SK-N-DZ (cell line): ENCODE data around the gene DSCAM.

ENCODE experiments used
- DNase-seq: peaks from one replicate; pipeline ENCODE4 v3.0.0-alpha.2; 2015; ENCODE audit warnings: low spot score

The DSCAM gene

GRCh38 chr21:40615505-40616376, 231.2 kb downstream of the DSCAM start:
- peak; percentile 24 for DNase-seq

GRCh38 chr21:40613546-40614030, 233.4 kb downstream of the DSCAM start:
- no peak for DNase-seq

GRCh38 chr21:40610345-40610744, 236.6 kb downstream of the DSCAM start:
- no peak for DNase-seq

DNA sequence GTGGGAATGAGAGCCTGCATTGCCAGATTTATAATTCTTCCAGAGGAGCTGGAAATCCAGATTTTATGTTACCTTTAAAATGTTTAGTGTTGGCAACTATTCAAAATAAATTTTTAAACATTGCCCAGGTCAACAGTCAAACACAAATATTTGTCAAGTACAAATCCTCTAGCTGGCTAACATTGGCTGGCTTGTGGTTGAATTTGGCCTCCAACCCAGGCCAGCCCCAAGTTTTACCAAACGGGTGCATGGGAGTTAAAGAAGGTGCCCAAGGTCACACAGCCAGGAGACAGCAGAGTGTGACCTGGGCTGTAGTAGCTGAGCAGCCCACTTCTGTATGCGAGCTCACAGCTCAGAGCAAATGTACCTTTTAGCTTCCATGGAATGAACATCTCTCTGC, 240.6 kb downstream of the DSCAM start:
- no peak for DNase-seq

DNA sequence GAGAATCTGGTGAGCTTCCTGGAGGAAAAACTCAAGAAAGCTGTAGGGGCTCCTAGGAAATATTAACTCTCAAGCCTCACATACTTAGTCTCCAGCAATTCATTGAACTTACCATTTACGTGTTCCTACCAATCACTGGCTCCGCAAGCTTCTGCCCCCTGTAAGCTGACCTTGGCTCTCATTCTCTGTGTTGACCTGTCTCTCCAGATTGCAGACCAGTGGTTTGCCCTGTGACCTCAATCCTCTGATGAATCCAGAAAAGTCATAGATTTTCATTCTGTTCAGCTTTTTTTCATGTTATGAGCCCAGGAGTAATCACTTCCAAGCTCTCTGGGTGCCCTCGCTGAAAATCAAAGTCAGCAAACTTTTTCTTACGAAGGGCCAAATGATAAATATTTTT, 241.9 kb downstream of the DSCAM start:
- no peak for DNase-seq

DNA sequence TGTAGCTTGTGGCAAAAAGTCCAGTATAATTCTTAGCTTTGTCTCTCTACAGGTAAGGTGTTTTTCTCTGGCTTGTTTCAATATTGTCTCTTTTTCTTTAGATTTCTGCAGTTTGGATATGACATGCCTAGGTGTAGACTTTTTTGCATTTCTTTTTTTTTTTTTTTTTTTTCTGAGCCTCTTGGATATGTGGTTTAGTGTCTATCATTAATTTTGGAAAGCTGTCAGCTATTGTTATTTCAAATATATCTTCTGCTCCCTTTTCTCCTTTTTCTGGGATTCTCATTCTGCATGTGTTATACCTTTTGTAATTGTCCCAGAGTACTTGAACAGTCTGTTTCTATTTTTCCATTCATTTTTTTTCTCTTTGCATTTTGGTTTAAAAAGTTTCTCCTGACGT, 243.2 kb downstream of the DSCAM start:
- no peak for DNase-seq

DNA sequence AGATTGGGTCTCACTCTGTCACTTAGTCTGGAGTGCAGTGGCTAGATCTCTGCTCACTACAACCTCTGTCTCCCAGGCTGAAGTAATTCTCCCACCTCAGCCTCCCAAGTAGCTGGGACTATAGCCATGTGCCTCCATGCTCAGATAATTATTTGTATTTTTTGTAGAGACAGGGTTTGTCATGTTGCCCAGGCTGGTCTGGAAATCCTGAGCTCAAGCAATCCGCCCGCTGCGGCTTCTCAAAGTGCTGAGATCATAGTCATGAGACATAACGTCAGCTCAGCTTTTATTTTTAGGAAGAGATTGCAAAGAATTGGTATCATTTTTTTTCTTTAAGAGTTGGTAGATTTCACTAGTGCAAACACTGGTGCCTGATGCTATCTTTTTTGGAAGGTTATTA, 244.9 kb downstream of the DSCAM start:
- DNase-seq: no peak

GRCh38 chr21:40595806-40596205, 251.2 kb downstream of the DSCAM start:
- no peak for DNase-seq

DNA sequence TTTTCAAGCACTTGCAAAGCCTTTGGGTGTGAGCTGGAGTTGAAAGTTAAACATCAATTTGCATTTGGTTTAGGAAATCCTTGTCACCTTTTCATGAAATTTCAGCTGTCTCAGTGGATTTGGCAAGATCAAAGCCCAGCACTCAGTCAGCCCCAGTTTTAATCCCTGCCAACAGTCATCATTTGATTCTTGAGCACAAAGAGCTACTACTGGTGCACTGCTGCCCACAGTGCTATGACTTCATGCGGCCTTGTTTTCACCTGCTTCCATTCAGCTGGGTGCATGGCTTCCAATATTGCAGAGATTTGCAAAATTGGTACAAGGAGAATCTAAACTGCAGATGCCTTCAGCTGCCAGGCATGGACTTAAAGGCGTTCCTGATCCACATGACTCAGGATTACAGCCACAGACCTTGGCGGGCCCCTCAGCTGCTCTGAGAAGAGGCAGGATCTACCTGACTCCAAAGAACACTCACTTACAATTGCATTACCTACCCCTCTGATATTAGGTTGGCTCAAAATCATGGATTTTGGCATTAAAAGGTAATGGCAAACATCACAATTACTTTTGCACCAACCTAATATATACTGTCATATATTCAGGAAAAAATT, 259.1 kb downstream of the DSCAM start:
- no peak for DNase-seq

- no peak for DNase-seq
Measured at GRCh38 chr21:40586575-40586974, 260.4 kb downstream of the DSCAM start.

DNA sequence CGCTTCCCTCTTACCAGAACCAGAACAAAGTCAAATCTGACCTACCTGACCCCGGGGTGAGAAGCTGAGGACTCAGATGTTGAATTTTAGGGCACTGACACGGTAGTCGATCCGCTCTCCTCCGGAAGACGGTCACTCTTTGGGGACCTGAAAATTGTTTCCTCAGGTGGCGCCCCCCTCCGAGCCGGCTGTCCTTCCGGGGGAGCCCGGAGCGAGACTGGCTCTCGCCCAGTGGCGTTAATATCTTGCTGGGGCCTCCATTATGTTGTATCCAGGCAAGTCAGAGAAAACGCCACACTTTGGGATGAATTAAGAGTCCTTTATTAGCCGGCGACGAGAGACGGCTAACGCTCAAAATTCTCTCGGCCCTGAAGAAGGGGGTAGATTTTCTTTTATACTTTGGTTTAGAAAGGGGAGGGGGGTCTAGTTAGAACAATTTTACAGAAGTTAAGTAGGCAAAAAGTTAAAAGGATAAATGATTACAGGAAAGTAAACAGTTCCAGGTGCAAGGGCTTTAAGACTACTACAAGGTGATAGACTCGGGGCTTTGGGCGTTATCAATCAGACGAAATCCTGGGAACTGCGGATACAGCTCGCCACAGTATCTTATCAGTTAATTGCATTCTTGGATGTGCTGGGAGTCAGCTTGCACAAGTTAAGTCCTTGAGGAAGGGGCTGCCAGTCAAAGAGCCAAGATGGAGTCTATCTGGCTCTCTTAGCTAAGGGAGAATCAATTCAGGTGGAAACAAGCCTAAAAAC, 269.5 kb downstream of the DSCAM start:
- DNase-seq: no peak

GRCh38 chr21:40575976-40576375, 271.0 kb downstream of the DSCAM start:
- no peak for DNase-seq

DNA sequence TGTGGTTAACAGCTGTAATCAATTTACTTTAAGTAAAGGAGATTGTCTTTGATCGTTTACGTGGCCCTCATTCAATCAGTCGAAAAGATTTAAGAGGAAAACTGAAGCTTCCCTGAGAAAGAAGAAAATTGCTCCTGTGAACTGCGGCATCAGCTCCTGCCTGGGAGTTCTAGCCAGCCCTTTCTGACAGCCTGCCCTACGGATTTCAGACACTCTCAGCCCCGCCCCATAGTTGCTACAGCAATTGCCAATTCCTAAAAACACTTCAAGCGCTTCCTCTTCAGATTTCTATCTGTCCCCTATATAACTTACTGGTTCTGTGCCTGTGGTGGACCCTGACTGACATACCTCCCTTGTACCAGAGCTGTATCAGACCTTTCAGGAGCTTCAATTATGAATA, 277.6 kb downstream of the DSCAM start:
- no peak for DNase-seq

DNA sequence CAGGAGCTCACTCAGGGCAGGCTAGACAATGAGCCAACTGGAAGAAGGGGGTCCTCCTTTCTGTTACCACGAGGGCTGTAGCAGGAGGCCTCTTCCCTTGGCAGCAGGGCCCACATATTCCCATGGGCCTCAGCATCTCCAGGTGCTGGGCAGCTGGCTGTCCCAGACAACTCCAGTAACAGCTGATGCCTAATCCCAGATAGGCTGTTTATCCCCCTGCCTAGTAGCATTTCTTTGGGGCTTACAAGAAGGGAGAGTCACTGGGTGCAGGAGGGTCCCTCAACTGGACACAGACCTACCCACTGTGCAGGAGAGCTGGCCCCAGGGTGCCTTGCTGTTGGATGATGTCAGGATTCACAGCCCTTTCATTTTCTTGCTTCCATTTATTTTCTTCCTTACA, 278.2 kb downstream of the DSCAM start:
- DNase-seq: peak; percentile 68

DNA sequence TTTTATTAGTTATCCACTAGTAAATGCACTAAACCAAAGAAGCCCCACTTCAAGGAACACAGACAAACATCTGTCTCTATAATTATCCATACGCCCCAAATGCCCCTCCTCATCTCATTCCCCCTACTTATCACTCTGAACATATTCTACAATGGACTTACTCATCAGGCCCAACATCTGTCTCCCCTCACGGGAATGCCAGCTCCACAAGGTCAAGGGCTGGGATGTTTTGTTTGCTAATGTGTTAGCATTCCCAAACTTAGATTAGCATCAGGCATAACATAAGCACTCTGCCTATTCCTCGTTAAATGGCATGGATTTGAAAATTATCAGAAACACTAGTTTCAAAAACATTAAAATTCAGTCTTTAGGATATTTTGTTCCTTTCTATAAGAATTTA, 279.5 kb downstream of the DSCAM start:
- no peak for DNase-seq

GRCh38 chr21:40566486-40566885, 280.5 kb downstream of the DSCAM start:
- no peak for DNase-seq

- DNase-seq: no peak
Measured at GRCh38 chr21:40564318-40564717, 282.6 kb downstream of the DSCAM start.

- no peak for DNase-seq
Measured at GRCh38 chr21:40563900-40564299, 283.1 kb downstream of the DSCAM start.

DNA sequence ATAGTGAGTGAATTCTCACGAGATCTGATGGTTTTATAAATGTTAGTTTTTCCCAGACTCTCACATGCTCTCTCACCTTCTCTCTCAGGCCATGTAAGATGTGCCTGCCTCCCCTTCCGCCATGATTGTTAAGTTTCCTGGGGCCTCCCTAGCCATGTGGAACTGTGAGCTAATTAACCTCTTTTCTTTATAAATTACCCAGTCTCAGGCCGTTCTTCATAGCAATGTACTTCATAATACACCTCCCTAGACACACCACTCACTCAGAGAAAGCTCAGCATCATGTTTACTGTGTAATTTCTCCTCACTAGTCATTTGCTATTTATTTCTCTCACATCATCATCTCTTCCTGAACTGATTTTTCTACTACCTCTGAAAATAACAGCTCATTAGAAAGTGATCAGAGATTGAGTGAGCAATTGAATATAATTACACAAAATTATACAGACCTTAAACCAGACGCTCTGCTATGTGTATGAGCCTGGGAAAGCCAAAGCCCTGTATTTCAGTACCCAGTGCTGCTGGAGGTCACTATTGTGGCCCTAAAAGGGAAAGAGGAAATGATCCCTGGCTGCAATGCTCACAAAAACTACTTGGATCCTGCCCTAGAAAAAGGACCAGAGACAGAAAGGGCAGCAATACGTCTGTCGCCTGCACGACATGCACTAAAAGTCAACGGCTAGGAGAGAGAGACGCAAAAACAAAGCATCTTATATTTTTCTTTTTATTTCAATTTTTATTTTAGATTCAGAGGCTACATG, 284.5 kb downstream of the DSCAM start:
- DNase-seq: no peak

- DNase-seq: no peak
Measured at GRCh38 chr21:40556442-40556968, 290.5 kb downstream of the DSCAM start.

DNA sequence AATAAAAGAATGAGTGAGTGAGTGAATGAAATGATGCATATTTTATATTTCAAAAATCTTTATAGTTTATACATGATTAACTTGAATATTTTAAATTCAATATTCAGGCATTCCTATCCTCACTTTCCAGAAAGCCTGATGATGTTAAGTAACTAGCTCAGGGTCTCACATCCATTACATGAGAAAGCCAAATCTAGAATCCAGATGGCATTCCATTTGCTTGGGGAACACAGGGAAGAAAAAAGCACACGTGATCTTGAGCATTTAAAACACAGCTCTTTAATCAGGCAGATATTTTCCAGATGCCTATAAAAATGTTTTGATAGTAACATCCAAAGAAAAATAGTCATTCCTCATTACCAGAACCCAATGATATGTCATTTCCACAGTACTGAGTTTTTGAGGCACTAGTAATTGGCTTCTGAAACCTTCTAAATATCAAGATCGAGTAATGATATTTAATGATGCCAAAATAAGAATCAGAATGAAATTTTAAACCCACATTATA, 291.9 kb downstream of the DSCAM start:
- DNase-seq: peak; percentile 30
